Liver (tissue), 9 donors: ENCODE measurements around the gene GAD2. TPM values are rescaled to one million over a fixed set of nuclear protein-coding genes. Genes with fewer than 3 reads are reported as not detected.

Experiments used
- DNase-seq: peaks from one replicate; pipeline ENCODE4 v3.0.0-alpha.2; 2017; ENCODE audit warnings: low spot score
- H3K27ac ChIP-seq, 2 donors: one replicate each; pipeline ENCODE4 v1.7.0; 2013; ENCODE audit warnings: inconsistent platforms in 2 of 2, low read length in 2 of 2, control low read depth in 1 of 2, low read depth in 1 of 2, mild to moderate bottlenecking in 1 of 2
- H3K27me3 ChIP-seq, 4 donors: one replicate each; pipeline versions ENCODE4 v1.6.1 to v1.7.0; 2013; ENCODE audit warnings: low read length in 3 of 4, inconsistent platforms in 1 of 4, mild to moderate bottlenecking in 1 of 4, moderate library complexity in 1 of 4; ENCODE audit not compliant: control insufficient read depth in 4 of 4, insufficient read depth in 4 of 4
- H3K36me3 ChIP-seq, 4 donors: one replicate each; pipeline versions ENCODE4 v1.6.1 to v1.7.0; 2013; ENCODE audit warnings: low read length in 3 of 4, mild to moderate bottlenecking in 3 of 4, low read depth in 1 of 4, moderate library complexity in 1 of 4; ENCODE audit not compliant: control insufficient read depth in 4 of 4, insufficient read depth in 3 of 4
- H3K4me1 ChIP-seq, 4 donors: one replicate each; pipeline versions ENCODE4 v1.6.1 to v1.7.0; 2013; ENCODE audit warnings: low read length in 3 of 4, mild to moderate bottlenecking in 3 of 4, moderate library complexity in 1 of 4; ENCODE audit not compliant: control insufficient read depth in 4 of 4, insufficient read depth in 4 of 4
- H3K4me3 ChIP-seq, 3 donors: one replicate each; pipeline versions ENCODE4 v1.6.1 to v1.7.0; 2013; ENCODE audit warnings: low read length in 3 of 3, control low read depth in 1 of 3, low read depth in 1 of 3, mild to moderate bottlenecking in 1 of 3
- H3K9ac ChIP-seq, 2 donors: one replicate each; pipeline ENCODE4 v1.7.0; 2013; ENCODE audit warnings: low read length in 2 of 2, mild to moderate bottlenecking in 2 of 2, moderate library complexity in 2 of 2, control low read depth in 1 of 2, low read depth in 1 of 2
- H3K9me3 ChIP-seq, 4 donors: one replicate each; pipeline versions ENCODE4 v1.6.1 to v1.7.0; 2013; ENCODE audit warnings: low read length in 3 of 4; ENCODE audit not compliant: control insufficient read depth in 4 of 4
- EGR1 ChIP-seq, 2 donors: IDR thresholded peaks; 2 replicates each; pipeline ENCODE4 v1.6.1; 2016 to 2018; ENCODE audit warnings: antibody characterized with exemption in 2 of 2, low read depth in 2 of 2
- FOXA2 ChIP-seq: IDR thresholded peaks from 2 replicates; pipeline ENCODE4 v1.6.1; 2016; ENCODE audit warnings: antibody characterized with exemption
- GABPA ChIP-seq, 2 donors: IDR thresholded peaks in 1 of 2; conservative IDR thresholded peaks in 1 of 2; 2 replicates each; pipeline ENCODE4 v1.6.1; 2016; ENCODE audit warnings: antibody characterized with exemption in 2 of 2, mild to moderate bottlenecking in 1 of 2, moderate library complexity in 1 of 2
- HNF4A ChIP-seq, 2 donors: conservative IDR thresholded peaks; 2 replicates each; pipeline ENCODE4 v1.6.1; 2016; ENCODE audit warnings: antibody characterized with exemption in 2 of 2, mild to moderate bottlenecking in 2 of 2
- HNF4G ChIP-seq: IDR thresholded peaks from 2 replicates; pipeline ENCODE4 v1.6.1; 2016; ENCODE audit warnings: antibody characterized with exemption
- JUND ChIP-seq, 2 donors: IDR thresholded peaks; 2 replicates each; pipeline ENCODE4 v1.6.1; 2016; ENCODE audit warnings: antibody characterized with exemption in 2 of 2
- NR2F2 ChIP-seq: IDR thresholded peaks from 2 replicates; pipeline ENCODE4 v1.6.1; 2016; ENCODE audit warnings: antibody characterized with exemption
- RAD21 ChIP-seq, 2 donors: IDR thresholded peaks; 2 replicates each; pipeline ENCODE4 v1.6.1; 2016; ENCODE audit warnings: antibody characterized with exemption in 2 of 2, mild to moderate bottlenecking in 2 of 2
- RXRA ChIP-seq, 2 donors: IDR thresholded peaks; 2 replicates each; pipeline ENCODE4 v1.6.1; 2017 to 2018; ENCODE audit warnings: antibody characterized with exemption in 2 of 2, mild to moderate bottlenecking in 1 of 2
- SP1 ChIP-seq: IDR thresholded peaks from 2 replicates; pipeline ENCODE4 v1.6.1; 2018; ENCODE audit warnings: antibody characterized with exemption, mild to moderate bottlenecking
- TAF1 ChIP-seq: conservative IDR thresholded peaks from 2 replicates; pipeline ENCODE4 v1.6.1; 2016; ENCODE audit warnings: antibody characterized with exemption, mild to moderate bottlenecking
- YY1 ChIP-seq: IDR thresholded peaks from 2 replicates; pipeline ENCODE4 v1.6.1; 2016; ENCODE audit warnings: antibody characterized with exemption, mild to moderate bottlenecking
- WGBS: extraction: QIAGEN DNeasy Blood & Tissue Kit; methylation state at CpG from one replicate; pipeline ENCODE4 v1.1.7; 2013; 5-methylcytosine and 5-hydroxymethylcytosine counted together
- polyA plus RNA-seq, 2 donors: library from polyadenylated mRNA; stranded (reverse) in 1 of 2; unstranded in 1 of 2; fragments of 200-250 nt in 1 of 2; fragments of >200 nt in 1 of 2; fragmentation: Nextera tagmentation in 1 of 2; extraction: Ambion mirVana in 1 of 2; gene quantifications; one replicate each; pipeline versions ENCODE4 v1.2.1 to v1.2.3, GENCODE V29; 2013 to 2015
- total RNA-seq, 2 donors: library from RNA; depleted of rRNA; stranded (reverse); fragments of >200 nt; gene quantifications; one replicate each; pipeline ENCODE4 v1.2.3, GENCODE V29; 2014
- TF ChIP-seq, protein P1 (sequence below): IDR thresholded peaks from 2 replicates; pipeline ENCODE4 v1.6.1; 2016; ENCODE audit warnings: antibody characterized with exemption, mild to moderate bottlenecking
- TF ChIP-seq, protein P2 (sequence below): fragments of 150-350 bp; IDR thresholded peaks from 2 replicates; pipeline ENCODE4 v1.5.1; 2017; ENCODE audit warnings: improper control_type of control experiment, low read depth, low read length; ENCODE audit not compliant: missing input control
- TF ChIP-seq, protein P3 (sequence below): IDR thresholded peaks from 2 replicates; pipeline ENCODE4 v1.6.1; 2016; ENCODE audit warnings: antibody characterized with exemption
- TF ChIP-seq, protein P4 (sequence below): IDR thresholded peaks from 2 replicates; pipeline ENCODE4 v1.6.1; 2016; ENCODE audit warnings: antibody characterized with exemption
- TF ChIP-seq, protein P5 (sequence below): IDR thresholded peaks from 2 replicates; pipeline ENCODE4 v1.6.1; 2016; ENCODE audit warnings: antibody characterized with exemption
- donor health status: healthy.
- donor health status: healthy.
- donor health status: healthy.
- donor health status: healthy.
- donor health status: healthy.

The GAD2 gene
- total and polyA plus RNA-seq, 4 donors, result not detected

DNA sequence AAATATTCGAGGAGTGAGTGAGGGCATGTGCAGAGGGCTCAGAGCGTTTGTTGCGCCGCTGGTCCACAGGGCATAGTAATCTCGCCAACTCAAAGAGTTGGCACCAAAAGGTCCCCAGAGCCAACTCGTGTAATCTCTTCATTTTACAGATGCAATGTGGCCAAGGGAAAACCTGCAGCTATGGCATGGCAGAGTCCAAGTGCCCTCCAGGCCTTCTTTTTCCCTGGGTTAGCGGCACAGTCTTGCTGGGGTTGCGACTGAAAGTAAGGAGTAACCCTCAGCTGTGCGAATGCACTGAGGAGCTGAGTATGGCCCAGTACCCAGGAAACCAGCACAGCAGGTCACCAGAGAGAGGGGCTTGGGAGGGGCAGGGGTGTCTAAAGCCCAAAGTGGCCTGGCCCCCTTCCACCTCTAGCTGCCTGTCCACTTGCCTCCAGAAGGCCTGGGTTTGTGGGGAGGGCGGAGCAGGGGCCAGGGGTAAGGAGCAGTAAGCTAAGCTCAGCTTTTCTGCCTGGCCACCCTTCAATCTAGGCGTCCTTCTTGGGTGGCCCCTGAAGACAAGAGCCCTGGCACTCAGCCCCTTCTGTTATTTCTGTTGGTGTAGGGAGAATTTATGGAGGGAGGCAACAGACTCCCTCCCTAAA, 3.3 kb upstream of the GAD2 start:
- H3K27ac ChIP-seq, result no peak overlapping the region
- DNase-seq, result no peak
- H3K9me3 ChIP-seq, result no peaks in the 10 kb centered on the region
- TF ChIP-seq HNF4A (conservative IDR thresholded peaks at IDR 0.05) (no peak), JUND (IDR thresholded peaks at IDR 0.05) (no peak), NR2F2 (no peak), SP1 (no peak), YY1 (no peak), GABPA (IDR thresholded peaks at IDR 0.05 in 1 of 2, conservative IDR thresholded peaks at IDR 0.05 in 1 of 2) (no peak), EGR1 (IDR thresholded peaks at IDR 0.05; ENCODE audit: low read depth in 2 of 2) (no peak), FOXA2 (no peak), HNF4G (no peak)
- TF ChIP-seq, protein P1, sequence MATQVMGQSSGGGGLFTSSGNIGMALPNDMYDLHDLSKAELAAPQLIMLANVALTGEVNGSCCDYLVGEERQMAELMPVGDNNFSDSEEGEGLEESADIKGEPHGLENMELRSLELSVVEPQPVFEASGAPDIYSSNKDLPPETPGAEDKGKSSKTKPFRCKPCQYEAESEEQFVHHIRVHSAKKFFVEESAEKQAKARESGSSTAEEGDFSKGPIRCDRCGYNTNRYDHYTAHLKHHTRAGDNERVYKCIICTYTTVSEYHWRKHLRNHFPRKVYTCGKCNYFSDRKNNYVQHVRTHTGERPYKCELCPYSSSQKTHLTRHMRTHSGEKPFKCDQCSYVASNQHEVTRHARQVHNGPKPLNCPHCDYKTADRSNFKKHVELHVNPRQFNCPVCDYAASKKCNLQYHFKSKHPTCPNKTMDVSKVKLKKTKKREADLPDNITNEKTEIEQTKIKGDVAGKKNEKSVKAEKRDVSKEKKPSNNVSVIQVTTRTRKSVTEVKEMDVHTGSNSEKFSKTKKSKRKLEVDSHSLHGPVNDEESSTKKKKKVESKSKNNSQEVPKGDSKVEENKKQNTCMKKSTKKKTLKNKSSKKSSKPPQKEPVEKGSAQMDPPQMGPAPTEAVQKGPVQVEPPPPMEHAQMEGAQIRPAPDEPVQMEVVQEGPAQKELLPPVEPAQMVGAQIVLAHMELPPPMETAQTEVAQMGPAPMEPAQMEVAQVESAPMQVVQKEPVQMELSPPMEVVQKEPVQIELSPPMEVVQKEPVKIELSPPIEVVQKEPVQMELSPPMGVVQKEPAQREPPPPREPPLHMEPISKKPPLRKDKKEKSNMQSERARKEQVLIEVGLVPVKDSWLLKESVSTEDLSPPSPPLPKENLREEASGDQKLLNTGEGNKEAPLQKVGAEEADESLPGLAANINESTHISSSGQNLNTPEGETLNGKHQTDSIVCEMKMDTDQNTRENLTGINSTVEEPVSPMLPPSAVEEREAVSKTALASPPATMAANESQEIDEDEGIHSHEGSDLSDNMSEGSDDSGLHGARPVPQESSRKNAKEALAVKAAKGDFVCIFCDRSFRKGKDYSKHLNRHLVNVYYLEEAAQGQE, result no peak
- TF ChIP-seq, protein P2, sequence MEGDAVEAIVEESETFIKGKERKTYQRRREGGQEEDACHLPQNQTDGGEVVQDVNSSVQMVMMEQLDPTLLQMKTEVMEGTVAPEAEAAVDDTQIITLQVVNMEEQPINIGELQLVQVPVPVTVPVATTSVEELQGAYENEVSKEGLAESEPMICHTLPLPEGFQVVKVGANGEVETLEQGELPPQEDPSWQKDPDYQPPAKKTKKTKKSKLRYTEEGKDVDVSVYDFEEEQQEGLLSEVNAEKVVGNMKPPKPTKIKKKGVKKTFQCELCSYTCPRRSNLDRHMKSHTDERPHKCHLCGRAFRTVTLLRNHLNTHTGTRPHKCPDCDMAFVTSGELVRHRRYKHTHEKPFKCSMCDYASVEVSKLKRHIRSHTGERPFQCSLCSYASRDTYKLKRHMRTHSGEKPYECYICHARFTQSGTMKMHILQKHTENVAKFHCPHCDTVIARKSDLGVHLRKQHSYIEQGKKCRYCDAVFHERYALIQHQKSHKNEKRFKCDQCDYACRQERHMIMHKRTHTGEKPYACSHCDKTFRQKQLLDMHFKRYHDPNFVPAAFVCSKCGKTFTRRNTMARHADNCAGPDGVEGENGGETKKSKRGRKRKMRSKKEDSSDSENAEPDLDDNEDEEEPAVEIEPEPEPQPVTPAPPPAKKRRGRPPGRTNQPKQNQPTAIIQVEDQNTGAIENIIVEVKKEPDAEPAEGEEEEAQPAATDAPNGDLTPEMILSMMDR, result no peak
- TF ChIP-seq, protein P3, sequence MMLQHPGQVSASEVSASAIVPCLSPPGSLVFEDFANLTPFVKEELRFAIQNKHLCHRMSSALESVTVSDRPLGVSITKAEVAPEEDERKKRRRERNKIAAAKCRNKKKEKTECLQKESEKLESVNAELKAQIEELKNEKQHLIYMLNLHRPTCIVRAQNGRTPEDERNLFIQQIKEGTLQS, result no peak
- TF ChIP-seq, protein P4, sequence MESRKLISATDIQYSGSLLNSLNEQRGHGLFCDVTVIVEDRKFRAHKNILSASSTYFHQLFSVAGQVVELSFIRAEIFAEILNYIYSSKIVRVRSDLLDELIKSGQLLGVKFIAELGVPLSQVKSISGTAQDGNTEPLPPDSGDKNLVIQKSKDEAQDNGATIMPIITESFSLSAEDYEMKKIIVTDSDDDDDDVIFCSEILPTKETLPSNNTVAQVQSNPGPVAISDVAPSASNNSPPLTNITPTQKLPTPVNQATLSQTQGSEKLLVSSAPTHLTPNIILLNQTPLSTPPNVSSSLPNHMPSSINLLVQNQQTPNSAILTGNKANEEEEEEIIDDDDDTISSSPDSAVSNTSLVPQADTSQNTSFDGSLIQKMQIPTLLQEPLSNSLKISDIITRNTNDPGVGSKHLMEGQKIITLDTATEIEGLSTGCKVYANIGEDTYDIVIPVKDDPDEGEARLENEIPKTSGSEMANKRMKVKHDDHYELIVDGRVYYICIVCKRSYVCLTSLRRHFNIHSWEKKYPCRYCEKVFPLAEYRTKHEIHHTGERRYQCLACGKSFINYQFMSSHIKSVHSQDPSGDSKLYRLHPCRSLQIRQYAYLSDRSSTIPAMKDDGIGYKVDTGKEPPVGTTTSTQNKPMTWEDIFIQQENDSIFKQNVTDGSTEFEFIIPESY, result no peak
- H3K9ac ChIP-seq, result no peak overlapping the region
- peaks cover 9 to 32% (median 17%) of the 10 kb centered on the region in 4 donors for H3K4me1 ChIP-seq
- WGBS, result 22% methylated on average over 11 of the region's 11 CpGs
- no peak overlapping the region for H3K4me3 ChIP-seq
- H3K36me3 ChIP-seq, result peaks cover 0 to 2% (median 0%) of the 10 kb centered on the region in 4 donors
- peaks cover 5 to 40% (median 14%) of the 10 kb centered on the region in 4 donors for H3K27me3 ChIP-seq

DNA sequence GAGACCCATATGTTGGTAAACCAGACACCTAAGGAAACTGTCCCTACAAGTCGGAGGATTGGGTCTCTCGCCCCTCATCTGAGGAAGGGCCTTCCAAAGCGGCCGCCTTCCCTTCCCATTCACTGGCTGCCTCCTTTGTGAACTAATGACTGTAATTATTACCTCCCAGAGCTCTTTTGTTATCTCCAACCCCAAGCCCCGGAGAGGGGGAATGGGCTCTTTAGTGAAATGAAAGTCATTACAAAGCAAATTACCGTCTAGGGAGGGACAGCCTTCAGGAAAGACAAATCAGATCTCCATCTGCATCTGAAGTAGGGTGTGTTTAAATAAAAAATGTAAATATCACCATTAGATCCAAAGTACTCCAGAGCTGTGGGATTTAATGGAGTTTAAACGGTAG, 2.6 kb upstream of the GAD2 start:
- no peak overlapping the region for H3K9ac ChIP-seq
- no peaks in the 10 kb centered on the region for H3K9me3 ChIP-seq
- TF ChIP-seq GABPA (IDR thresholded peaks at IDR 0.05 in 1 of 2, conservative IDR thresholded peaks at IDR 0.05 in 1 of 2), result no peak
- TF ChIP-seq, protein P4, result no peak
- no peak for TF ChIP-seq RAD21 (IDR thresholded peaks at IDR 0.05)
- TF ChIP-seq TAF1, result no peak
- TF ChIP-seq SP1, result no peak
- TF ChIP-seq RXRA (IDR thresholded peaks at IDR 0.05), result no peak
- TF ChIP-seq, protein P5, sequence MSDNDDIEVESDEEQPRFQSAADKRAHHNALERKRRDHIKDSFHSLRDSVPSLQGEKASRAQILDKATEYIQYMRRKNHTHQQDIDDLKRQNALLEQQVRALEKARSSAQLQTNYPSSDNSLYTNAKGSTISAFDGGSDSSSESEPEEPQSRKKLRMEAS, result no peak
- TF ChIP-seq HNF4A (conservative IDR thresholded peaks at IDR 0.05), result no peak
- no peak for TF ChIP-seq NR2F2
- no peak for TF ChIP-seq EGR1 (IDR thresholded peaks at IDR 0.05; ENCODE audit: low read depth in 2 of 2)
- no peak for TF ChIP-seq JUND (IDR thresholded peaks at IDR 0.05)
- TF ChIP-seq, protein P3, result no peak
- H3K4me1 ChIP-seq, result peaks cover 9 to 32% (median 17%) of the 10 kb centered on the region in 4 donors
- peaks cover 5 to 37% (median 17%) of the 10 kb centered on the region in 4 donors for H3K27me3 ChIP-seq
- H3K27ac ChIP-seq, result no peak overlapping the region
- peaks cover 0 to 2% (median 0%) of the 10 kb centered on the region in 4 donors for H3K36me3 ChIP-seq
- 10% methylated on average over 7 of the region's 7 CpGs for WGBS
- no peak for DNase-seq
- no peak overlapping the region for H3K4me3 ChIP-seq
